ENCODE data around the gene CCDC74A.
"Not testable (repeated sequence)": the region's sequence is repeated elsewhere in the genome, so short reads cannot be mapped to it uniquely, and the experiment has no call there.

CCDC74A gene

DNA sequence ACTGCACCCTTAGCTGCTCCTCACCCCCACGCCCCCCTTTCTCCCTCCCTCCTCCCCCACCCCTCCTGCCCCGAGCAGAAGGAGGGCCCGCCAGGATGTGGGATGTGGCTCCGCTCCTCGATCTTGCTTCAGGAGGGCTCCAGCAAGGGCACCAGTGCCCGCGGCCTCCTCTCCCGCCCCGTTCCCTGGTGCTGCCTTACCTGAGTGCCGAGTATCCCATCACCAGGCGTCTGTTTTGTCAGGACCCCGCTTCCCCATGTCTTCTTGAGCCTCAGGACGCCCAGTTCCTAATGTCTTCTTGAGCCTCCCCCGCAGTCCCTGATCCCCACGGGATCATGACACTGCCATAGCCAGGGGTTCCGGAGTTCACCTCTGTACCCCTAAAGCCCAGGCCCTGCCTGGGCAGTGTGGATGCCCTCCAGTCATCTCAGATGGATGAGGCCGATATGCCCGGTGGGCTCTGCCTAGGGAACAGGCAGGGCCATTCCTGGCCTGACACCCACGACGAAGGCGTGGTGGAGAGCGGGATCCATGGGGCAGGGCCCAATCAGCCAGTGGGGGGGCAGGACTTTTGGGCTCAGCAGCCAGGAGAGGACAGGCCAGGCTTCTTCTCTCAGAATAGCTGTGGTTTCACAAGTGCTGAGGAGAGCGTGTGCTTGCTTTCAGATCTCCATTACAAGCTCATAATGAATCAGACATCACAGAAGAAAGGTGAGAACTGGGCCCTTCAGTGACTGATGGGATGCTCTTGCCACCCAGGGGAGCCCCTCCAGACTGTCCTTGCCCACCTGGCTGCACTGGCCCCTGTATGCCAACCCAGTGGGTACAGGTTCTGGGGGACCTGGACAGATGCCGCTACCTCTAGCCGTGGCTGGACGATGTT is 1.5 kb downstream of the CCDC74A start:
- DNase-seq (ENCODE audit: low read depth in 2 of 2) = not testable (repeated sequence)

DNA sequence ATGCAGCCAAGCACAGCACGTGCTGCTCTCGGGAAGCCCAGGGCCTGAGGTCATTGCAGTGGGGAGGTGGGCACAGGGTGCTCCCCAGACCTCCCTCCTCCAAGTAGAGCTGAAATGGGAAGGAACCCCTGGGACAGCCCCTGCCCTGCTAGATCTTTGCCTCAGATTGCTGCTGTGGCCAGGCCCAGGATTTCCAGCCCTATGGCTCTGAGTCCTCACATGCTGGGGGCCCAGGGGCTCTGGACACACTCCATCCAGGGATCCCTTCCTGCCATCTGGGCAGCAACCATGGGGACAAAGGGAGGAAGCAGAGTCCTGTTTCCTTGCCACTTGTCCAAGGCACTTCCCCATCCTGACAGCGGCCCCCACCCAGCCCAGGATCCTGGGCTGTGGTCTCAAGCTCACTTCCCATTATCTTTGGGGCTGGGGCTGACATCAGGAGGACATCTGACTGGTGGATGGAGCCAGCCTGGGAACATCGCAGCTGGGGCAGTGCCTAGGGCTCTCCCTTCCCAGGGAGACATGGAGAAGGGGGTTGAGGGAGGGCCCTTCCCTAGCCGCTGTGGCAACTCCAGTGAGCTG is 2.3 kb downstream of the CCDC74A start:
- not testable (repeated sequence) for DNase-seq (ENCODE audit: low read depth in 2 of 2)

DNA sequence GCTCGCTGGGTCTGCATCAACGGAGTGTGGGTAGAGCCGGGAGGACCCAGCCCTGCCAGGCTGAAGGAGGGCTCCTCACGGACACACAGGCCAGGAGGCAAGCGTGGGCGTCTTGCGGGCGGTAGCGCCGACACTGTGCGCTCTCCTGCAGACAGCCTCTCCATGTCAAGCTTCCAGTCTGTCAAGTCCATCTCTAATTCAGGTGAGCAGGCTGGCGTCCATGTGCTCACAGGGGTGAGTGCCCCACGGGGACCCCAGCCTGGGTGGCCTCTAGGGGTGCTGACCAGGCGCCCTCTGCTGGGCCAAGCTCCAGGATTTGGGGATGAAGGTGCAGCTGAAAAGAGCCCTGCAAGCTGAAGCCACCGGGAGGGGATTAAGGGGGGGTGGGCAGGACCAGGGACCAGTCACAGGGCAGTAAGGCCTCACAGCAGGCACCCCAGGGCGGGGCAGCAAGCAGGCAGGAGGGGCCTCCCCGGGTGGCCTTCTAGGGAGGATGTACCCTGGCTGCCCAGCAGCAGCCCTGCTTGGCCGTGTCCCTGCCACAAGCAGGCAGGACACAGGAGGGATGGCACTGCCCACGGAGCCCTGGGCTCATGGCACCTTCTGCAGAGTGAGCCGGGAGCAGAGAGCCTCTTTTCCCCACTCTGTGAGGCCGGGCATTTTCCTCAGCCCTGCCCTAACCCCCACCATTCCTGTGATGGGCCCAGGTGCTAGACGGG is 3.1 kb downstream of the CCDC74A start:
- DNase-seq (ENCODE audit: low read depth in 2 of 2) = not testable (repeated sequence)

- not testable (repeated sequence) for DNase-seq (ENCODE audit: low read depth in 2 of 2)
Observed at GRCh38 chr2:131531547-131532185, 4.0 kb downstream of the CCDC74A start.

DNA sequence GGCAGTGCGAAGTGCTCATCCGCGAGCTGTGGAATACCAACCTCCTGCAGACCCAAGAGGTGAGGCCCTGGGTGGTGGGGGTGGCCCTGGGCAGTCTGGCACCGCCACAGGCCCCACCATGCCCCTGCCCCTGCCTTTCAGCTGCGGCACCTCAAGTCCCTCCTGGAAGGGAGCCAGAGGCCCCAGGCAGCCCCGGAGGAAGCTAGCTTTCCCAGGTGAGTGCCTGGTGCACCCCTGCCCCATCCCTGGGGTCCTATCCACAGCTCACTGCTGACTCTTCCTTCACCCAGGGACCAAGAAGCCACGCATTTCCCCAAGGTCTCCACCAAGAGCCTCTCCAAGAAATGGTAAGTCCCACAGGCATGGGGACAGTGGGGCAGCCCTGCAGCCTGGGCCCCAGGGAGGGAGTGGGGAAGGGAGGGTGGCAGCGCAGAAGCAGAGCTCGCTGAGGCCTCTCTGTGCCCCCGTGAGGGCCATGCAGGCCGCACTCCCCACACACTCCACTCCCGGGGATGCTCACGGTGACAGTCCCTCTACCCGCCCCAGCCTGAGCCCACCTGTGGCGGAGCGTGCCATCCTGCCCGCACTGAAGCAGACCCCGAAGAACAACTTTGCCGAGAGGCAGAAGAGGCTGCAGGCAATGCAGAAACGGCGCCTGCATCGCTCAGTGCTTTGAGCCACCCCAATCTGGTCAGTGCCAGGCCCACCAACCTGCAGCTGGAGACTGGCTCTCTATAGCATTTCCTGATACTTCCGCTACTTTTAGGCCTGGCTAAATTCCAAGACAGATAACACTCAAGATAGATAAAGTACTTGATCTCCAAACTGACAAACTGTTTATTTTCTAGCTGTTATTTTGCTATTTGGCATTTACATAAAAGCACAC is 5.3 kb downstream of the CCDC74A start:
- DNase-seq (ENCODE audit: low read depth in 2 of 2) = not testable (repeated sequence)

- not testable (repeated sequence) for DNase-seq (ENCODE audit: low read depth in 2 of 2)
Observed at GRCh38 chr2:131533609-131534316, 6.1 kb downstream of the CCDC74A start.

DNA sequence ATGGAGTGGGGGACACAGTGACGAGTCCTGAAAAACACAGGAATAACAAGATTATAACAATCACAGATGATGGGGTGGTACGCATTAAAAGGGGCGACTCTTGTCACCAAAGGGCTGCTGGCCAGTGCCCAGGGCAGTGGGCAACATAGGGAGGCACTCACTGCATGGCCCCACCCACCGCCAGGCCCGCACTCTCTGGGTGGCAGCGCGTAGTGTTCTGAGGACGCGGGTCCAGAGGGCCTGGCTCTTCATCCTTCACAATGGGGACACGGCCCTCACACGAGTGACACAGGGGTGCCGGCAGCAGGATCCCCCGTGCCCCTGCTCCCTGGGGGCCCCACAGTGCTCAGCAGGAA is 6.6 kb downstream of the CCDC74A start:
- not testable (repeated sequence) for DNase-seq (ENCODE audit: low read depth in 2 of 2)

- not testable (repeated sequence) for DNase-seq (ENCODE audit: low read depth in 2 of 2)
Observed at GRCh38 chr2:131534965-131535364, 7.3 kb downstream of the CCDC74A start.

- no peak for DNase-seq (ENCODE audit: low read depth in 2 of 2)
Observed at GRCh38 chr2:131535526-131535925, 7.8 kb downstream of the CCDC74A start.

DNA sequence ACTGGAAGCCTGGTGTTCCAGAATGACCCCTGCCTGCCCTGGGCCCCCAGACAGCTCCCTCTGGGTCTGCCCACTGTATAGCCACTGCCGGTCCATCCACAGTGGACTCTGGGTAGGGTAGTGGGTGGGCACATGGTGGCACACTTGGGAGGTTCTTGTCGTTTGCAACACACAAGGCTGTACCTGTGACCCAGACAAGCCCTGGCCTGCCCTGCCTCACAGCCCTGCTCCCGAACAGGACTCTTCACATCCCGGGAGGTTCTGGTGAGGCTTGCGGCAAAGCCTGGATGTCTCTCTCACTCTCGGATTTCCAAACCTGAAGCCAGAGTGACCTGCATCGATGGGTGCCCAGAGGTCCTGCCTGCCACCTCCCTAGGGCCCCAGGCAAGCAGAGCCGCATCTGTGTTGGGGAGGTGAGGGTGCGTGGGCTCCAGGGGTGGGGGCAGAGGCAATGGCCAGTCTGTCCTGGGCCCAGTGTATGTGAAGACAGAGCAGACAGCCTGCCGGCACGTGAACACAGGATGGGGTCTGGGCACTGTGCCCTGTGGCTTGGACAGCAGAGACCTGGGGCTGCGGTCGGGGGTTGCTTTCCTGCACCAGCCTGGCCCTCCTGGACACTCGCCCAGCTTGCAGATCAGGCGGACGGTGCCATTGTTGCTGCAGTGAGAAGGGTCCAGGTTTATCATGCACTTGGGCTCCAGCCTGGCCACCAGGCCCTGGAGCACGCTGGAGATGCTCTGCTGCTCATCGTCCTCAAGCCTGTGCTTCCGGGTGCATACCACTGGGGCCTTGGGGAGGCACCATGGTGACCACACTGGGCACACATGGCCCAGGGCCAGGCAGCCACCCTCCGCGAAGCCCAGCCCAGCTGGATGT is 8.5 kb downstream of the CCDC74A start:
- DNase-seq (ENCODE audit: low read depth in 2 of 2) = not testable (repeated sequence)

- not testable (repeated sequence) for DNase-seq (ENCODE audit: low read depth in 2 of 2)
Observed at GRCh38 chr2:131536841-131537240, 9.2 kb downstream of the CCDC74A start.

DNA sequence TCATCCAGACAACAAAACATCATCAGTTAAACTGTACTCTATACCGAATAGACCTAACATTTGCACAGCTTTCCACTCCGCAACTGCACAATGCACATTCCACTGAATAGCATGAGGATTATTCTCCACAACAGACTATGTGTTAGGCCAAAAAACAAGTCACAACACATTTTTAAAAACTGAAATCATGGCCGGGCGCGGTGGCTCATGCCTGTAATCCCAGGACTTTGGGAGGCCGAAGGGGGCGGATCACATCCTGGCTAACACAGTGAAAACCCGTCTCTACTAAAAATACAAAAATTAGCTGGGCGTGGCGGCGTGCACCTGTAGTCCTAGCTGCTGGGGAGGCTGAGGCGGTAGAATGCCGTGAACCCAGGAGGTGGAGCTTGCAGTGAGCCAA is 11.2 kb downstream of the CCDC74A start:
- DNase-seq (ENCODE audit: low read depth in 2 of 2) = not testable (repeated sequence)

DNA sequence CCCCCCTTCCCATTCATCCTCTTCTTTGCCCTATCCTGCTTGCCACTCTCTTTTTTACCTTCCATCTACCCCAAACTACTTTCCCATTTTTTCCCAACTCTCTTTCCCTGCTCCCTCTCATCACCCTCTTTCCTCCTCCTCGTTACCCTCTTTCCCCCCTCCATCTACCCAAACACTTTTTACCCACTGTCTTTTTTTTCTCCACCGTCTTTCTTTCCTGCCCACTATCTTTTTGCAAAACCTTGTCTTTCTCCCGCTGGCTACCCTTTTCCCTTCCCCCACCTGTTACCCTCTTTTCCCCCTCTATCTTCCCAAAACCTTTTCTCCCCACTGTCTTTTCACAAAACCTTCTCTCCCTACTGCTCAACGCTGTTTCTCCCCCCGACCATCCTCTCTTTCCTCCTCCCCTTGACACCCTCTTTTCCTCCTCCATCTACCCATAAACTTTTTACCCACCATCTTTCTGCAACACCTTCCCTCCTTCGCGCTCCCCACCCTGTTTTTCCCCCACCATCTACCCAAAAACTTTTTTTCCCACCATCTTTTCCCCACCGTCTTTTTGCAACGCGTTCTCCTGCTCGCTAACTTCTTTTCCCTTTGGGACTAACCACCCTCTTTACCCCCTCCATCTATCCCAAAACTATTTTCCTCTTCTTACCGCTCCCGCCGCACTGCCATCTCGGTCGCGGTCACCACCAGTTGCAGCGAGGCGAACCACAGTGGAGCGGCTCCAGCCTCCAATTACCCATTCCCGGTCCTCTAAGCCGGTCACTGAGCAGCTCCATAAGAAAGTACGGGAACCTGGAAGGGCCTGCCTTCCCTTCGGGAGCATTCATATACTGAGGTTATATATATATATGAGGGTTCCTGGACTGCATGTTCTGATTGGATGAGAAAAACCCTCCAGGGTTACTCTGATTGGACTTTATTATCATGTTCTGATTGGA is 15.0 kb downstream of the CCDC74A start:
- no peak for DNase-seq (ENCODE audit: low read depth in 2 of 2)

- DNase-seq (ENCODE audit: low read depth in 2 of 2) = no peak
Observed at GRCh38 chr2:131543385-131543891, 15.8 kb downstream of the CCDC74A start.

DNA sequence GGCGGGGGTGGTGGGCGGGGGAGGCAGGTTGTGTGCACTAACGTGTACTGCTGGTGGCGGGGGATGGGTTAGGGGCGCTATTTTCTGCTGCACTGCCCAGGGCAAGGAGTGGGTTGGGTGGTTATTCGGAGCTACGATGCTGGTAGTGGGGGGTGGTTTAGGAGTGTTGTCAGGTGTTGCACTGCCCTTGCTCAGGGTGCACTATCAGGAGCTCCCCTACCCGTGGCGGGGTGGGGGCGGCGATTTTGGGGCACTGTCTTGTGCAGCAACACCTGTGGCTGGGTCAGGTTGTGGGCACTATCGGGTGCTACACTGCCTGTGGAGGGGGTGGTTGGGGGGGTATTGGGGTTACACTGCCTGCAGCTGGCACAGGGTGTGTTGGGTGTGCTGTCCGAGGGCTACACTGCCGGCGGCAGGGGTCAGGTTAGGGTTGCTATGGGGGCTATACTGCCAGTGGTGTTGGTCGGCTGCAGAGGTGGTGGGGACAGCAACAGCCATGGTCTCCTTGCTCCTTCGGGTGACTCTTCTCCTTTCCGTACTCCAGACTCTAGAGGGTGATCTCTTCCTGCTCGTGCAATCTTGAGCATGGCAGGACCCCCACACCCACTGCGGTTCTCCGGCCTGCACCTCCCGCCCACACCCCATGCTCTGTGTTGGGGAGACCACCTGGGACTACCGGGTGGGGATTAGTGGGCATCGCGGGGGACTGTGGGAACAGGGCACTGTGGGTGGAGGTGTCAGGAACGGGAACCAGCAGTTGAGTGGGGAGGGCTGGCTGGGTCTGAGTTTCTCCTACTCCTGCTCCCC is 16.5 kb downstream of the CCDC74A start:
- DNase-seq (ENCODE audit: low read depth in 2 of 2) = not testable (repeated sequence)

DNA sequence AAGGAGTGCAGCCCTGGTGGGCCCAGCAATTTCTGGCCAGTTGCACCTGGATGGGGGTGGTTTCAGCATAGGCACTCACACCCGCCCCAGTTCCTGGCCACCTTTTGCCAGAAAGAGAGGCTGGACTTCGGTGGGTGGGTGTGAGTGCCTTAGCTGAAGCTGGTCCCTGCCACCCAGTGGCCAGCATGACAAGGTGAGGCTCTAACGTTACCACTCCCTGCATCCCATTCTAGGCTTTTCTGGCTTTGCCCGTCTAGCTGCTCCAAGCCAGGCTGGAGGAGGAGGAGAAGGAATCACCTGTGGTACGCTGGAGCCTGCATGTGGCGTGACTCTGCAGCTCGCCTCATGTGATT is 17.1 kb downstream of the CCDC74A start:
- DNase-seq (ENCODE audit: low read depth in 2 of 2) = not testable (repeated sequence)

DNA sequence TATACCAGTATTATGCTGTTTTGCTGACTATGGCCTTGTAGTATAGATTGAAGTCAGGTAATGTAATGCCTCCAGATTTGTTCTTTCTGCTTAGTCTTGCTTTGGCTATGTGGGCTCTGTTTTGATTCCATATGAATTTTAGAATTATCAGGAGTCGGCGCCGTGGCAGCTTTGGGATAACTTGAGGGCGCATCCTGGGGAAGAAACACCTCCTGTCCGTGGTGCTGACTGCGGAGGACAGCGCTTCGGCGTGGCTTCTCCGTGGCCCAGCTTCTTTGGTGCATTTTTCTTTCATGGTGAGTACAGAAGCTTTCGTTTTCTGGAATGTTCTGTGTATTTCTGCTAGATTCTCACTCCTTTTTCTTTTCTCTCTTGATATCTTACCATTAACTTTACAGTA is 25.2 kb downstream of the CCDC74A start:
- no peak for DNase-seq (ENCODE audit: low read depth in 2 of 2)
